Breast epithelium (tissue), 3 donors: ENCODE data around the gene SCN5A.

Experiments used
- CTCF ChIP-seq, 3 donors: fragments of 450-650 bp; IDR thresholded peaks; one replicate each; pipeline ENCODE4 v1.5.1; 2016 to 2017; ENCODE audit warnings: antibody characterized with exemption in 3 of 3, mild to moderate bottlenecking in 3 of 3, moderate library complexity in 3 of 3
- POLR2AphosphoS5 ChIP-seq, 3 donors: sonication (generic); formaldehyde crosslinking; IDR thresholded peaks; one replicate each; pipeline ENCODE4 v1.6.1; 2017; ENCODE audit warnings: antibody characterized with exemption in 3 of 3

GRCh38 chr3:38605981-38606380 is 43.5 kb downstream of the SCN5A start:
- TF ChIP-seq CTCF (IDR thresholded peaks at IDR 0.05) (no peak), POLR2AphosphoS5 (IDR thresholded peaks at IDR 0.05) (no peak)
